WI38 (cell line): ENCODE data around the gene ZNF718.
A peak's percentile ranks its signal among the peaks of the same experiment; 100 is the strongest.
"Not testable (repeated sequence)": the region's sequence is repeated elsewhere in the genome, so short reads cannot be mapped to it uniquely, and the experiment has no call there.

Source experiments
- H3K4me3 ChIP-seq: 2 replicates; pipeline ENCODE4 v1.5.1; 2011; ENCODE audit warnings: low read depth, mild to moderate bottlenecking, control low read depth, low read length
- TF ChIP-seq, protein P1 (sequence below): IDR thresholded peaks from 2 replicates; pipeline ENCODE4 v1.5.1; 2012; ENCODE audit warnings: low read depth, mild to moderate bottlenecking, control low read depth, low read length

The ZNF718 gene

DNA sequence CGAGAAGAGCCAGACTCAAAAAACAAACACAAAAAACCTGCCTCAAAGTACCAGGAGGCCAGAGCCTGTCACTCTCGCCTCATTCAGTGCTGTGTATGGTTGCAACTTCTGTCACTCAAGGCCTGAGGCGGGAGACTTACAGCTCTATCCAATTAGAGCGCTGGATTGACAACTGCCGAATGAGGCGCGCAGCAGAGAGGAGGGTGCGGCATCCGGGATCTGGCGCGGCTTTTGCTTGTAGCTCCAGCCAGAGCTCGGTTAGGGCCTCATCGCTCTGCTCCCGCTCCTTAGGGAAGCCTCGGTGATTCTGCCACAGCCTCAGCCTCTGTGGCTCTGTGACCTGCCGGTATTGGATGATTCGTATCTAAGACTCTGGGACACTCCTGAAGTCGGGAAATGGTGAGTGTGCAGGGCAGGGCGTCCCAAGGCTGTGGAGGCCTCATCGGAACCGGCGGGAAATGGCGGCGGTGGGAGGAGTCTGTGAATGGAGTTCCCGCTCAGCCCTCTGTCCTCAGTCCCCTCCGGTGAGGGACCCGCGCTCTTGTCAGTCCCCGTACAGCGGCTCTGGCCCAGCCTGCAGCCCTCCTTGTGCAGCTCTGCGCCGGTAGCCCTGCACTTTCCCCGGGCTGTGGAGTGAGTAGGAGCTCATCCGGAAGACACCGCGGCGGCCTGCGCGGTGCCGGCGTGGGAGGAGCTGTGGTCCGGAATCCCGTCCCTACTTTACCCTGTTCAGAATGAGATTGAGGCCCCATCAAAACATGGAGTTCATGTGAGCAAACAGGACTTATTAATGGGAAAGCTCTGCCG is at the start of gene ZNF718:
Gene ZNF718 (plus strand): TSS at position 227 of the 807 bp plus-strand sequence. CDS start 170 bp downstream, at position 397.
- H3K4me3 ChIP-seq = peak within 1 kb of the TSS; percentile 72
- TF ChIP-seq, protein P1, sequence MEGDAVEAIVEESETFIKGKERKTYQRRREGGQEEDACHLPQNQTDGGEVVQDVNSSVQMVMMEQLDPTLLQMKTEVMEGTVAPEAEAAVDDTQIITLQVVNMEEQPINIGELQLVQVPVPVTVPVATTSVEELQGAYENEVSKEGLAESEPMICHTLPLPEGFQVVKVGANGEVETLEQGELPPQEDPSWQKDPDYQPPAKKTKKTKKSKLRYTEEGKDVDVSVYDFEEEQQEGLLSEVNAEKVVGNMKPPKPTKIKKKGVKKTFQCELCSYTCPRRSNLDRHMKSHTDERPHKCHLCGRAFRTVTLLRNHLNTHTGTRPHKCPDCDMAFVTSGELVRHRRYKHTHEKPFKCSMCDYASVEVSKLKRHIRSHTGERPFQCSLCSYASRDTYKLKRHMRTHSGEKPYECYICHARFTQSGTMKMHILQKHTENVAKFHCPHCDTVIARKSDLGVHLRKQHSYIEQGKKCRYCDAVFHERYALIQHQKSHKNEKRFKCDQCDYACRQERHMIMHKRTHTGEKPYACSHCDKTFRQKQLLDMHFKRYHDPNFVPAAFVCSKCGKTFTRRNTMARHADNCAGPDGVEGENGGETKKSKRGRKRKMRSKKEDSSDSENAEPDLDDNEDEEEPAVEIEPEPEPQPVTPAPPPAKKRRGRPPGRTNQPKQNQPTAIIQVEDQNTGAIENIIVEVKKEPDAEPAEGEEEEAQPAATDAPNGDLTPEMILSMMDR = no peak

DNA sequence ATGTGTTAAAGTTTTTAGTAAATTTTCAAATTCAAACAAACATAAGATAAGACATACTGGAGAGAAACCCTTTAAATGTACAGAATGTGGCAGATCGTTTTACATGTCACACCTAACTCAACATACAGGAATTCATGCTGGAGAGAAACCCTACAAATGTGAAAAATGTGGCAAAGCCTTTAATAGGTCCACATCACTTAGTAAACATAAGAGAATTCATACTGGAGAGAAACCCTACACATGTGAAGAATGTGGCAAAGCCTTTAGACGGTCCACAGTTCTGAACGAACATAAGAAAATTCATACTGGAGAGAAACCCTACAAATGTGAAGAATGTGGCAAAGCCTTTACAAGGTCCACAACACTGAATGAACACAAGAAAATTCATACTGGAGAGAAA is 38.4 kb upstream of the ZNF718 start:
- TF ChIP-seq, protein P1 = no peak

DNA sequence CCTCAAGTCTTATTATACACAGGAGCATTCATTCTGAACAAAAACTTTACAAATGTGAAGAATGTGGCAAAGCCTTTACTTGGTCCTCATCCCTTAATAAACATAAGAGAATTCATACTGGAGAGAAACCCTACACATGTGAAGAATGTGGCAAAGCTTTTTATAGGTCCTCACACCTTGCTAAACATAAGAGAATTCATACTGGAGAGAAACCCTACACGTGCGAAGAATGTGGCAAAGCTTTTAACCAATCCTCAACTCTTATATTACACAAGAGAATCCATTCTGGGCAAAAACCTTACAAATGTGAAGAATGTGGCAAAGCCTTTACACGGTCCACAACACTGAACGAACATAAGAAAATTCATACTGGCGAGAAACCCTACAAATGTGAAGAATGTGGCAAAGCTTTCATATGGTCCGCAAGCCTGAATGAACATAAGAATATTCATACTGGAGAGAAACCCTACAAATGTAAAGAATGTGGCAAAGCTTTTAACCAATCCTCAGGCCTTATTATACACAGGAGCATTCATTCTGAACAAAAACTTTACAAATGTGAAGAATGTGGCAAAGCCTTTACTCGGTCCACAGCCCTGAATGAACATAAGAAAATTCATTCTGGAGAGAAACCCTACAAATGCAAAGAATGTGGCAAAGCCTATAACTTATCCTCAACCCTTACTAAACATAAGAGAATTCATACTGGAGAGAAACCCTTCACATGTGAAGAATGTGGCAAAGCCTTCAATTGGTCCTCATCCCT is 37.6 kb upstream of the ZNF718 start:
- not testable (repeated sequence) for H3K4me3 ChIP-seq

More for the DNA sequence above, 38.4 kb upstream of the ZNF718 start:
- no peak overlapping the region for H3K4me3 ChIP-seq

DNA sequence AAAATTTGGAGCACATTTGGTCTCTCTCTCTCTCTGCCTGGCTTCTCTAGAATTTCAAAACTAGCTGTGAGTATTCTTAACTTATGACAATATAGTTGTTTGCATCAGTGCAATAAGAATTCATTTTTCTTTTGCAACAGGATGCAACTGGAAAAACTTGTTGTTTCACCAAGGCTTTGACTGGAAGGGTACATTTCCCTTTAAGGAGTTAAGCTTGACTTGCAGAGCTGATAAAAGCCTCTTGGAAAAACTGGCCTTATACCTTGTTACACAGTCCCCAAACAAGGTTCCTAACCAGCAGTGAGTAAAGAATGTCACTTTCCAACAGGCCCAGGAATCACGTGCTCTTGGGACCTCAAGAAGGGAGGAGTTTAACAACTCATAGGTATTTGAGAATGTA is 25.9 kb upstream of the ZNF718 start:
- TF ChIP-seq, protein P1 = no peak
- no peak overlapping the region for H3K4me3 ChIP-seq

DNA sequence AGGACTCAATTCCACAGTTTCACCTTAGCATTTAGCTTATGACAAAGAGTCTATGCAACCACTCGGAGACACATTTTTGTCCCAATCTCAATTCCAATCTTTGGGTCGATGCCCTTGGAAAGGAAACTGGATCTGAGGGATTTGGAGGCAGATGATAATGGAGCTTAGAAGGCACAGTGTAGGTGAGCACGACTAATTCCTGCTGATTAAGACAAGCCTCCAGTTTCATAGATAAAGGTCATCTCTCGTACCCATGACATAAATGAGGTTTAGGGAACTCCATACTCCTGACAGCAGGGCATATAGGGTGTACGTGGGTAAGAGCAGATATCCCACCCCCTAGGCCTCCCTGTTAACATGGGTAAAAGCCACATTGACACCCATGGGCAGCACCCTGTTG is 24.4 kb upstream of the ZNF718 start:
- TF ChIP-seq, protein P1 = no peak
- no peak overlapping the region for H3K4me3 ChIP-seq

DNA sequence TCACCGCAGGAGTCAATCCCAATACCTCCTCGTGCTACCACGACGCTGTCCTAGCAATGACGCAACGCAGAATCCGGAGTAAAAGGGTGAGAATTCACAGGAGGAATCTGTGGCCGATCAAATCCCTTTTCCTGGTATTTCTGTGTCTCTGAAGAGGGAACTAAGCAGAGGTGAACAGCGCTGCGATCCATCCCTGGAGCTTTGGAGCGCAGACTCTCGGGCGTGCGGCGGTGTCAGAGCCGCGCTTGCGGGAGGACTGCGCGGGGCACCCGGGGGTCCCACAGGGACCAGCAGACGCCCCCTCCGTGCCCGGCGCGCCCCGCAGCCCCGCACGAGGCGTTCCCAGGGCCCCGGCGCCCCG is 17.2 kb upstream of the ZNF718 start:
- H3K4me3 ChIP-seq = no peak overlapping the region

DNA sequence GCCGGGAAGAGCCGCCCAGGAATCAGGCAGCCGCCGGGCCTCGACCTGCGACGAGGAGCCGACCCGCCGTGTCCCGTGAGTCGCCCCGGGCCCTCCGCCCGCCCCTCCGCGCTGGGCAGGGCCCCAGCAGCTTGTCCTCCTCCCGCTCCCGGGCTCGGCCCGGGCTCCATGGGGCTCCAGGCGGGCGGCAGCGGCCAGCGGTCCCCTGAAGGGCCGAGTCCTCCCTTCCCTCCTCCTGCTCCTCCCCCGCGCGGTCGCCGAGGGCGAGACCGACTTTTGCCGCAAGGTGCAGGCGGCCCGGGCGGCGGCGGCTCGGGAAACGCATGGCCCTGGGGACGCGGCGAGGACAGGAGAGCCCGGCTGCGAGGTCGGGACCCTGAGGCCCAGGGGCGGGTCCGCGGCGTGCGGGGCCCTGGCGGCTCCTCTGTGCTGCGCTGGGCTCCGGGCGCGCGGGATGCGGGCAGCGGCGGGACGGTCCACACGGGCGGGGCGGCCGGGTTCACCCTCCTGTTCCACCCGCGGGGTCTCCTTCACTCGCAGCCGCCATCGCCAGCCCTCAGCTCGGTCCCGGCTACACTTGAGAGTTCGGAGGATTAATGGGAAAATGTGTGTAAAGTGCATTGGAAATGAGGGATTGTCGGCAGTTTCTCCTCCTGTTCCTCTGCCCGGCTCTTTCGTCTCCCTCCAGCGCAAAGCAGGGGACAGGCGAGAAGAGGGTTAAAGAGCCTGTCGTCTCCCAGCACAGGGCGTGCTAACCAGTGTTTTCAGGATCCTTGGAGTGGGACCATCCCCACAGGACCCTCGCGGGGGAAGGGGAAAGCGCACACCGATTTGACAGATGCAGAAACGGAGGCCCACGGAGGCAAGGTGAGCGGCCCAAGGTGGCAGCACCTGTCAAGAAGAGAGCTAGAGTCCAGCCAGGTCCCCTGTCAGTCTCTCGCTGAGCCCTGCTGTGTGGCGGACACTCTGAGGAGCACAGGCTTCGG is 16.6 kb upstream of the ZNF718 start:
- TF ChIP-seq, protein P1 = no peak
- no peak overlapping the region for H3K4me3 ChIP-seq

More for the DNA sequence above, 17.2 kb upstream of the ZNF718 start:
- TF ChIP-seq, protein P1 = no peak
